Glutamatergic neuron (in vitro differentiated cells): ENCODE results near the gene TM7SF2. TPM values are rescaled to one million over a fixed set of nuclear protein-coding genes. Genes with fewer than 3 reads are reported as not detected.
A peak's percentile ranks its signal among the peaks of the same experiment; 100 is the strongest.

Experiments used
- DNase-seq: peaks from one replicate; pipeline ENCODE4 v3.0.0; 2022
- H3K27ac Mint-ChIP-seq: one replicate; pipeline ENCODE4 v1.8.0; 2020; ENCODE audit warnings: mild to moderate bottlenecking, mixed read lengths, inconsistent platforms; ENCODE audit not compliant: unreplicated experiment
- H3K27me3 Mint-ChIP-seq: one replicate; pipeline ENCODE4 v1.8.0; 2020; ENCODE audit warnings: mild to moderate bottlenecking, moderate library complexity, mixed read lengths, inconsistent platforms; ENCODE audit not compliant: unreplicated experiment
- H3K36me3 Mint-ChIP-seq: one replicate; pipeline ENCODE4 v1.8.0; 2020; ENCODE audit warnings: mild to moderate bottlenecking, mixed read lengths, inconsistent platforms; ENCODE audit not compliant: unreplicated experiment
- H3K4me1 Mint-ChIP-seq: one replicate; pipeline ENCODE4 v1.8.0; 2020; ENCODE audit warnings: mild to moderate bottlenecking, low read depth, mixed read lengths, inconsistent platforms; ENCODE audit not compliant: unreplicated experiment
- H3K4me3 Mint-ChIP-seq: one replicate; pipeline ENCODE4 v1.8.0; 2020; ENCODE audit warnings: mild to moderate bottlenecking, mixed read lengths, inconsistent platforms; ENCODE audit not compliant: unreplicated experiment
- H3K9me3 Mint-ChIP-seq: one replicate; pipeline ENCODE4 v1.8.0; 2020; ENCODE audit warnings: mild to moderate bottlenecking, moderate library complexity, mixed read lengths, inconsistent platforms; ENCODE audit not compliant: unreplicated experiment
- total RNA-seq: library from RNA; stranded (reverse); fragmentation: NEBNext Ultra II Directional; extraction: Animal tissue kit (Norgen Biotek cat#: 25700); gene quantifications from one replicate; pipeline ENCODE4 v1.2.1, GENCODE V29; 2021; ENCODE audit not compliant: unreplicated experiment
- TF ChIP-seq, protein P1 (sequence below): fragments of 200-600 bp; sonication (generic); IDR thresholded peaks from one replicate; pipeline ENCODE4 v1.5.0; 2021; ENCODE audit not compliant: partially characterized antibody, unreplicated experiment

TM7SF2 gene
- total RNA-seq, 1 donor from 2014 or later: 241 TPM

DNA sequence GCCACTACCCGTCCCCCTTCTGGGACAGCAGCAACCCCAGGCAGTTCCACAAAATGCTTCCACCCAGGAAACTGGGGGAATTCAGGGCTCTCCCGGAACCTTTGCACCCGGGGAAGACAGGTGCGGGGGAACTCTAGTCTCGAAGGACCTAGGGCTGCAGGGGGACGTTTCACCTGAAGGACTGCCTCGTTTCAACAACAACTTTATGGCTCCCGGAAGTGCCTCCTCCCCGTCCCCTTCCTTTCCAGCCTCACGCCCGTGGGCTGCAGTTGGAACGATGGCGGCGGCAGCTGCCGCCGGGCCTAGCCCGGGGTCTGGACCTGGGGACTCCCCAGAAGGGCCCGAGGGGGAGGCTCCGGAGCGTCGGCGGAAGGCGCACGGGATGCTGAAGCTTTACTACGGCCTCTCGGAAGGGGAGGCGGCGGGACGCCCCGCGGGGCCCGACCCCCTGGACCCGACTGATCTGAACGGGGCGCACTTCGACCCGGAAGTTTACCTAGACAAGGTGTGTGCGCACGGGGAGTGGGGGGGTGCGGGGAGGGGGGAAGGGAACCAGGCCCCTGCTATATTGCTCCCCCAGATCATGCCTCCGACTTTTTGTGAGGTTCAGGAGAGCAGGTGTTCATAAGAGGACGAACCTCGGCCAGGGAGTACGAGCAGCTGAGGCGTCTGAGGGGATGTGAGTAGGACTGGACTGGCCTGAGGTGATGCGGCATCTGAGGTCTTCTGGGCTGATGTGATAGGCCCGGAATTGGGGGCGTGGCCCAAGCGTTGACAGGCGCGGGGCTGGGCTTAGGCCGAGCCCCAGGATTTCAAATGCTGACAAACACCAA is 15.5 kb upstream of the TM7SF2 start, which contains the start of gene VPS51:
Gene VPS51, plus strand, starts transcription at position 241 of the 833 bp plus-strand sequence. Its CDS starts 37 bp downstream, at position 278.
- TF ChIP-seq, protein P1, sequence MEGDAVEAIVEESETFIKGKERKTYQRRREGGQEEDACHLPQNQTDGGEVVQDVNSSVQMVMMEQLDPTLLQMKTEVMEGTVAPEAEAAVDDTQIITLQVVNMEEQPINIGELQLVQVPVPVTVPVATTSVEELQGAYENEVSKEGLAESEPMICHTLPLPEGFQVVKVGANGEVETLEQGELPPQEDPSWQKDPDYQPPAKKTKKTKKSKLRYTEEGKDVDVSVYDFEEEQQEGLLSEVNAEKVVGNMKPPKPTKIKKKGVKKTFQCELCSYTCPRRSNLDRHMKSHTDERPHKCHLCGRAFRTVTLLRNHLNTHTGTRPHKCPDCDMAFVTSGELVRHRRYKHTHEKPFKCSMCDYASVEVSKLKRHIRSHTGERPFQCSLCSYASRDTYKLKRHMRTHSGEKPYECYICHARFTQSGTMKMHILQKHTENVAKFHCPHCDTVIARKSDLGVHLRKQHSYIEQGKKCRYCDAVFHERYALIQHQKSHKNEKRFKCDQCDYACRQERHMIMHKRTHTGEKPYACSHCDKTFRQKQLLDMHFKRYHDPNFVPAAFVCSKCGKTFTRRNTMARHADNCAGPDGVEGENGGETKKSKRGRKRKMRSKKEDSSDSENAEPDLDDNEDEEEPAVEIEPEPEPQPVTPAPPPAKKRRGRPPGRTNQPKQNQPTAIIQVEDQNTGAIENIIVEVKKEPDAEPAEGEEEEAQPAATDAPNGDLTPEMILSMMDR: no peak
- peaks cover 11% of the 10 kb centered on the region for H3K9me3 Mint-ChIP-seq
- peaks cover 4% of the 10 kb centered on the region for H3K4me1 Mint-ChIP-seq
- peaks cover 6% of the 10 kb centered on the region for H3K27me3 Mint-ChIP-seq
- H3K27ac Mint-ChIP-seq: peak within 1 kb of the TSS; percentile 95
- H3K36me3 Mint-ChIP-seq: no peaks in the 10 kb centered on the region
- peak; percentile 90 for DNase-seq
- H3K4me3 Mint-ChIP-seq: peak within 1 kb of the TSS; percentile 92

DNA sequence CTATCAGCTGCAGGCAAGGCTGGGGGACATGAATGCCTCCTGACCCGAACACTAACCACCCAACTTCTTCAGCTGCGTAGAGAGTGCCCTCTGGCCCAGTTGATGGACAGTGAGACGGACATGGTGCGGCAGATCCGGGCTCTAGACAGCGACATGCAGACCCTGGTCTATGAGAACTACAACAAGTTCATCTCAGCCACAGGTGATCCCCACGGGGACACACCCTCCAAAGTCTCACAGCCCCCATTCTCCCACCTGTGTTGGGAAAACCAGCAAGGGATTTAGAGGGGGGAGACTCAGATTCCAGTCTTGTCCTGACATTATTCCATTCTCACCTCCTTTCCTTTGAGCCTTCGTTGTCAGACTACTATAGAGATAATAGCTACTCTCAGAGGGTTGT is 14.7 kb upstream of the TM7SF2 start:
- Mint-ChIP-seq H3K27me3 (peaks cover 6% of the 10 kb centered on the region), H3K27ac (no peak overlapping the region)
- TF ChIP-seq, protein P1: no peak

DNA sequence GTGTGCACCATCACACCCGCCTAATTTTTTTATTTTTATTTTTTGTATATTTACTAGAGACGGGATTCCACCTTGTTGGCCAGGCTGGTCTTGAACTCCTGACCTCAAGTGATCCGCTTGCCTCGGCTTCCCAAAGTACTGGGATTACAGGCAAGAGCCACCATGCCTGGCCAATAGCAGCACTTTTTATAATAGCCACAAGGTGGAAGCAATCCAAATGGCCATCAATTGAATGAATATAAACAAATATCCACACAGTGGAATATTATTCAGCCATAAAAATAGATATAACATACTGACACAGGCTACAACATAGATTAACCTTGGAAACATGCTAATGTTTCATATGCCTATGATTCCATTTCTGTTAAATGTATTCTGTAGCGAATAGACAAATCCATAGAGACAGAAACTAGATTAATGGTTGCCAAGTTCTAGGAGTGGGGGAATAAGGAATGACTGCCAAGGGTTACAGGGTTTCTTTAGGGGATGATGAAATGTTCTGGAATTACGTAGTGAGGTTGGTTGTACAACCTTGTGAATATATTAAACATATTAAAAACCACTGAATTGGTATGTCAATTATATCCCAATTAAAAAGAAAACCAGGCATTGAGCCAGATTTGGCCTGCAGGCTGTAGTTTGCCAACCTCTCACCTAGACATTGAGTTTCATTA is 10.9 kb upstream of the TM7SF2 start:
- Mint-ChIP-seq H3K27ac (no peak overlapping the region), H3K4me3 (no peak overlapping the region), H3K27me3 (peaks cover 4% of the 10 kb centered on the region), H3K4me1 (peaks cover under 1% of the 10 kb centered on the region), H3K36me3 (no peaks in the 10 kb centered on the region), H3K9me3 (peaks cover 9% of the 10 kb centered on the region)
- no peak for DNase-seq
- TF ChIP-seq, protein P1: peak; percentile 33

More for the DNA sequence above, 14.7 kb upstream of the TM7SF2 start:
- Mint-ChIP-seq H3K4me3 (peak overlapping the region; percentile 92), H3K9me3 (peaks cover 11% of the 10 kb centered on the region), H3K36me3 (no peaks in the 10 kb centered on the region), H3K4me1 (peaks cover 4% of the 10 kb centered on the region)
- DNase-seq: no peak

DNA sequence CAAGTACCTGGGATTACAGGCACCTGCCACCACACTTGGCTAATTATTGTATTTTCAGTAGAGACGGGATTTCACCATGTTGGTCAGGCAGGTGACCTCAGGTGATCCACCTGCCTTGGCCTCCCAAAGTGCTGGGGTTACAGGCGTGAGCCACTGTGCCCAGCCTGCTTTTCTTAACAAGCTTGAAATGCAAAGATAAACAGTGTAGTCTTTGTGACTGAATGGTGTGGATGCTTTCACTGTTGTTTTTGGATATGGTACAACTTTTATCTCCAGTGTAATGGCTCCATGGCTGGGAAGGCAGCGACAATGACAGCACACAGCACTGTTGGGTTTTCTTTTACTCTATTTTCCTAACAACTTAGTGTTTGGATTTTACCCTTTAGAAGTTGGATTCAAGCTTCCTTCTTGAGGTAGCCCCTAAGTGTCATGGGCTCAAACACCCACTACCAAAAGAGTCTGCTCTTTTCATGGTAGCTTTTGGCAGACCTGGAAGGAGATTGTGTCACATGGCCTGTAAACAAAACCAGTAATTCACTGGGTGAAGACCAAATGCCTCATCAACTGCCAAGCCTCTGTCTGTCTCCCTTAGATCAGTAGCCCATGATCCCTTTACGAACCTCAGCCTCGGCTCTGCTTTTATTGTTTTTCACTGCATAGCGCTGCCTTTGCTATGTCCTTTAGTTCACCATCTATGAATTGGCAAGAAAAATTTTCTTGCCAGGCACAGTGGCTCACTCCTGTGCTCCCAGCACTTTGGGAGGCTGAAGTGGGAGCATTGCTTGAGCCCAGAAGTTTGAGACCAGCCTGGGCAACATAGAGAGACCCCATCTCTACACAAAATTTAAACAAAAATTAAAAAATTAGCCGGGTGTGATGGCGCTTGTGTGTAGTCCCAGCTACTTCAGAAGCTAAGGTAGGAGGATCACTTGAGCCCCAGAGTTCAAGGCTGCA is 9.3 kb upstream of the TM7SF2 start:
- no peak for DNase-seq
- no peak overlapping the region for H3K27ac Mint-ChIP-seq
- TF ChIP-seq, protein P1: no peak
- H3K4me1 Mint-ChIP-seq: no peaks in the 10 kb centered on the region
- peaks cover 9% of the 10 kb centered on the region for H3K9me3 Mint-ChIP-seq
- no peaks in the 10 kb centered on the region for H3K36me3 Mint-ChIP-seq
- no peak overlapping the region for H3K4me3 Mint-ChIP-seq
- peaks cover 5% of the 10 kb centered on the region for H3K27me3 Mint-ChIP-seq
